ENCODE measurements around the gene MAP3K10.
"Not testable (repeated sequence)": the region's sequence is repeated elsewhere in the genome, so short reads cannot be mapped to it uniquely, and the experiment has no call there.

The MAP3K10 gene

DNA sequence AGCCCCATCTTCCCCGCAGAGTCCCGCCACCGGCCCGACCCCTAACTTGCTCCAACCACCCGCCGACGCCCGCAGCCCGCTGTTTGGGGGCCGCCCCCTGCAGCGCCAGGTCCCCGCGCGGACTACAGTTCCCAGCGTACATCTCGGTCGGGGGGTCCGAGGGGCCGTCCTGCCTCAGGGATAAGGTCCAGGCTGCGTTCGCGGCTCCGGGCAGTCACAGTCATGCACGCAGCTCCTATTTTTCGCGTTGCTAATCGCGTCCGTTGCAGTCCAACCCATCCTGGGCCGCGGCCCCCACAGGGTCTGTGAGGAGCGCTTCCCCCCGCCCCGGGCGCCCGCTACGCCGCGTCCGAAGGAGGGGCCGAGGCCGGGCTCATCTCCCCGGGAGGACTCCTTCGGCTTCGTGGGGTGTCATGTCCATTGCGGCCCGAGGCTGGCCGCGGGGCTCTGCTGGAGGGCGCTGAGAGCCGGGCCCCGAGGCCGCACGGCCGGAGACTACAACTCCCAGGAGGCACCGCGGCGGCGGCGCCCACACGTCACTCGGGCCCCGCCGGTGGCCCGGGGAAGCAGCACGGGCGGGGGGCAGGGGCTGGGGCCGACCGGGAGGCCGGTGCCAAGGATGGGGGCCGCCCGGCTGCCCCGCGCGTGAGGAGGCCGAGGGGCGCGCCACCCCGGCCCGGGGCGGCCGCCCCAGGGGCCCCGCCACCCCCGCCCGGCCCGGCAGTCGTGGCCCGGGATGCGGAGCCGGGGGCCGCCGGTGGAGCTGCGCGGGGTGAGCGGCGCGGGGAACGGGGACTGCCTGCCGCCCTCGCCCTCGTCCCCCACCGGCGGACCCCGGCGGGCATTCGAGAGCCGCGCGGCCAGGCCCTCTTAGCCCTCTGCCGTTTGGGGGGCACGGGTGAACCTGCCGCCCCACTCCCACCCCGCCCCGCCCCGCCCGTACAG lies at the start of gene MAP3K10:
Gene MAP3K10 (plus strand): TSS at position 536 of the 945 bp plus-strand sequence. CDS start 606 bp downstream, outside the sequence.
- Histone ChIP-seq H3K9me3 (no peaks in the 10 kb centered on the region), H3K4me3 (ENCODE audit: low read depth in 1 of 2, low read length in 1 of 2) (peak within 1 kb of the TSS; percentile 71 to 99), H3K36me3 (no peaks in the 10 kb centered on the region), H3K27me3 (peaks cover 69% of the 10 kb centered on the region), H3K4me1 (ENCODE audit: control insufficient read depth in 1 of 2, insufficient read depth in 1 of 2, low read depth in 1 of 2, low read length in 1 of 2) (peaks cover 14 to 20% of the 10 kb centered on the region in 2 experiments), H3K27ac (no peak within 1 kb of the TSS)
- TF ChIP-seq, protein P1, sequence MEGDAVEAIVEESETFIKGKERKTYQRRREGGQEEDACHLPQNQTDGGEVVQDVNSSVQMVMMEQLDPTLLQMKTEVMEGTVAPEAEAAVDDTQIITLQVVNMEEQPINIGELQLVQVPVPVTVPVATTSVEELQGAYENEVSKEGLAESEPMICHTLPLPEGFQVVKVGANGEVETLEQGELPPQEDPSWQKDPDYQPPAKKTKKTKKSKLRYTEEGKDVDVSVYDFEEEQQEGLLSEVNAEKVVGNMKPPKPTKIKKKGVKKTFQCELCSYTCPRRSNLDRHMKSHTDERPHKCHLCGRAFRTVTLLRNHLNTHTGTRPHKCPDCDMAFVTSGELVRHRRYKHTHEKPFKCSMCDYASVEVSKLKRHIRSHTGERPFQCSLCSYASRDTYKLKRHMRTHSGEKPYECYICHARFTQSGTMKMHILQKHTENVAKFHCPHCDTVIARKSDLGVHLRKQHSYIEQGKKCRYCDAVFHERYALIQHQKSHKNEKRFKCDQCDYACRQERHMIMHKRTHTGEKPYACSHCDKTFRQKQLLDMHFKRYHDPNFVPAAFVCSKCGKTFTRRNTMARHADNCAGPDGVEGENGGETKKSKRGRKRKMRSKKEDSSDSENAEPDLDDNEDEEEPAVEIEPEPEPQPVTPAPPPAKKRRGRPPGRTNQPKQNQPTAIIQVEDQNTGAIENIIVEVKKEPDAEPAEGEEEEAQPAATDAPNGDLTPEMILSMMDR (IDR thresholded peaks at IDR 0.05) = no peak

DNA sequence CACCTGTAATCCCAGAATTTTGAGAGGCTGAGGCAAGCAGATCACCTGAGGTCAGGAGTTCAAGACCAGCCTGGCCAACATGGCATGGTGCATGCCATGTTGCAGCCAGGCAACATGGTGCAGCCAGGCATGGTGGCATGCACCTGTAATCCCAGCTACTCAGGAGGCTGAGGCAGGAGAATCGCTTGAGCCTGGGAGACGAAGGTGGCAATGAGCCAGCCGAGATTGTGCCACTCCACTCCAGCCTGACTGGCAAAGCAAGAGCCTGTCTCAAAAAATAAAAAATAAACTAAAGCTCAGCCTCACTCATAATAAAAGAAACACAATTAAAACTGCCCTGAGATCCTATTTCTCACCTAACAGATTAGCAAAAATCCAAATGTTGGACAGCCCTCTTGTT lies 49.7 kb upstream of the MAP3K10 start:
- H3K36me3 ChIP-seq = no peaks in the 10 kb centered on the region
- TF ChIP-seq, protein P1 (IDR thresholded peaks at IDR 0.05) = no peak
- H3K4me1 ChIP-seq (ENCODE audit: control insufficient read depth in 1 of 2, insufficient read depth in 1 of 2, low read depth in 1 of 2, low read length in 1 of 2) = peaks cover 13 to 19% of the 10 kb centered on the region in 2 experiments
- no peak overlapping the region for H3K4me3 ChIP-seq (ENCODE audit: low read depth in 1 of 2, low read length in 1 of 2)
- no peak overlapping the region for H3K27ac ChIP-seq
- no peaks in the 10 kb centered on the region for H3K9me3 ChIP-seq
- H3K27me3 ChIP-seq = peaks cover 19% of the 10 kb centered on the region

DNA sequence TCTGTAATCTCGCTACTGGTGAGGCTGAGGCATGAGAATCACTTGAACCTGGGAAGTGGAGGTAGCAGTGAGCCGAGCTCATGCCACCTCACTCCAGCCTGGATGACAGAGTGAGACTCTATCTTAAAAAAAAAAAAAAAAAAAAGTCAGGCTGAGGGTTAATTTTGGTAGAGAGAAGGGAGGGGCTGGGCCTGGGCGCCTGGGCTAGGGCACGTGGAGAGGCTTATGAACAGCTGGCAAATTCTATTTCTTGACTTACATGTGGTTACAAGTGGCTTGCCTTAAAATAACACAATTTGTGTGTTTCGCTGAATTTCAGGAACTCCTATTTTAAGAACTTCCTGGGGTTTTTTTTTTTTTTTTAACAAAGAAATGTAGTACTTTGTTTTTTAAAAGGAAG lies 47.6 kb upstream of the MAP3K10 start:
- no peak overlapping the region for H3K4me3 ChIP-seq (ENCODE audit: low read depth in 1 of 2, low read length in 1 of 2)
- H3K27me3 ChIP-seq = peaks cover 16% of the 10 kb centered on the region
- TF ChIP-seq, protein P1 (IDR thresholded peaks at IDR 0.05) = no peak
- H3K36me3 ChIP-seq = no peaks in the 10 kb centered on the region
- H3K9me3 ChIP-seq = no peaks in the 10 kb centered on the region
- H3K4me1 ChIP-seq (ENCODE audit: control insufficient read depth in 1 of 2, insufficient read depth in 1 of 2, low read depth in 1 of 2, low read length in 1 of 2) = peaks cover 13 to 19% of the 10 kb centered on the region in 2 experiments
- H3K27ac ChIP-seq = no peak overlapping the region

DNA sequence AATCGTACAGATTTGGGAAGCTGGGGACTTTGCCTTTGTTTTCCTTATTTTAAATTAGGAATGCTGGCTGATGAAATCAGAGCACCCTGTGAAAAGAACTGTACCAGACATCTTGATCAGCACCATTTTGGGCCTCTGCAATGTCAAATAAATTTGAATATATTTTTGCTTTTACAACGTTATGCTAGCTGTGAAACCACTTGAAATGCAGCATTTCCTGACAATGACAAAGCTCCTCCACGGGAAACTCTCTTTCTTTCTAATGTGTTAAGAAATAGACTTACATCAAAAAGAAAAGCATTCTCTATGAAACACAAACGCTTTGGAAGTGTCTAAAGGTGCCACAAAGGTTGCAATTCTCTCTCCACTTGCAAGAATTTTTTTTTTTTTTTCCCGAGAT lies 47.1 kb upstream of the MAP3K10 start:
- H3K4me3 ChIP-seq (ENCODE audit: low read depth in 1 of 2, low read length in 1 of 2) = no peak overlapping the region
- no peaks in the 10 kb centered on the region for H3K36me3 ChIP-seq
- H3K4me1 ChIP-seq (ENCODE audit: control insufficient read depth in 1 of 2, insufficient read depth in 1 of 2, low read depth in 1 of 2, low read length in 1 of 2) = peaks cover 13 to 19% of the 10 kb centered on the region in 2 experiments
- H3K27me3 ChIP-seq = peaks cover 12% of the 10 kb centered on the region
- TF ChIP-seq, protein P1 (IDR thresholded peaks at IDR 0.05) = no peak
- no peaks in the 10 kb centered on the region for H3K9me3 ChIP-seq
- H3K27ac ChIP-seq = peak overlapping the region; percentile 22

DNA sequence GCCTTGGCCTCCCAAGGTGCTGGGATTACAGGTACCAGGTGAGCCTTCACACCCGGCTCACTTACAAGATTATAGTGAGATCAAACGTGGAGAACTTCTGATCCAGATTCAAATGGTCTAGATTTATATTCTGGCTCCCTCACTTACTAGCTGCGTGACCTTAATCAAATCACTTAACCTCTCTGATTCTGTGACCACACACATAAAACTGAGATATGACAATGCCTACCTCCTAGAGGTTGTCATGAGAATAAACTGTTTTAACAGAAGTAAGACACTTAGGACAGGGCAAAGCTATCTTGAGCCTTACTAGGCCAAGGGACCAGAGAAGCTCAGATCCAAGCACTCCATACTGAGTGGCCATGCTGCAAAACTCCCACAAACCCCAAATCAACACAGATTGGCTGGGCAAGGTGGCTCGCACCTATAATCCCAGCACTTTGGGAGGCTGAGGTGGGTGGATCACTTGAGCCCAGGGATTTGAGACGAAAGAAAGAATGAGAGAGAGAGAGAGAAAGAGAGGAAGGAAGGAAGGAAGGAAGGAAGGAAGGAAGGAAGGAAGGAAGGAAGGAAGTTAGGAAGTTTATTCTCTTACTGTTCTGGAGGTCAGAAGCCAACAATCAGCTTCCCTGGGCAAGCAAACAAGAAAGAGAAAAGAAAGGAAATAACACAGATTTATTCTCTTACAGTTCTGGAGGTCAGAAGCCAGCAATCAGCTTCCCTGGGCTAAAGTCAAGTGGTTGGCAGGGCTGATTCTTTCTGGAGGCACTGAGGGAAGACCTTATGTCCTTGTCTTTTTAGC lies 46.1 kb upstream of the MAP3K10 start:
- Histone ChIP-seq H3K4me1 (ENCODE audit: control insufficient read depth in 1 of 2, insufficient read depth in 1 of 2, low read depth in 1 of 2, low read length in 1 of 2) (peaks cover 13 to 19% of the 10 kb centered on the region in 2 experiments), H3K27me3 (peaks cover 11% of the 10 kb centered on the region), H3K27ac (no peak overlapping the region), H3K9me3 (no peaks in the 10 kb centered on the region), H3K4me3 (ENCODE audit: low read depth in 1 of 2, low read length in 1 of 2) (no peak overlapping the region), H3K36me3 (no peaks in the 10 kb centered on the region)
- TF ChIP-seq, protein P1 (IDR thresholded peaks at IDR 0.05) = no peak

DNA sequence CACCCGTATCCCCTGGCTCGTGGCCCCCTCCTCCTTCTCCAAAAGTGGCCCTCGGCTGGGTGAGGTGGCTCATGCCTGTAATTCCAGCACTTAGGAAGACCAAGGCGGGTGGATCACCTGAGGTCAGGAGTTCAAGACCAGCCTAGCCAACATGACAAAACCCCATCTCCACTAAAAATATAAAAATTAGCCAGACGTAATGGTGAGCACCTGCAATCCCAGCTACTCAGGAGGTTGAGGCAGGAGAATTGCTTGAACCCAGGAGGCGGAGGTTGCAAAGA lies 45.5 kb upstream of the MAP3K10 start:
- not testable (repeated sequence) for H3K27ac ChIP-seq; H3K9me3 ChIP-seq; H3K4me3 ChIP-seq (ENCODE audit: low read depth in 1 of 2, low read length in 1 of 2); H3K36me3 ChIP-seq
- Histone ChIP-seq H3K27me3 (peaks cover 11% of the 10 kb centered on the region), H3K4me1 (ENCODE audit: control insufficient read depth in 1 of 2, insufficient read depth in 1 of 2, low read depth in 1 of 2, low read length in 1 of 2) (peaks cover 13 to 19% of the 10 kb centered on the region in 2 experiments)

All from neutrophil (primary cell).